LHCN-M2 (cell line): ENCODE data around the gene MCOLN1. TPM values are rescaled to one million over a fixed set of nuclear protein-coding genes. Genes with fewer than 3 reads are reported as not detected.

Experiments
- DNase-seq: peaks from one replicate; pipeline ENCODE4 v3.0.0-alpha.2; 2012; ENCODE audit warnings: low read depth
- total RNA-seq: library from RNA; depleted of rRNA; stranded (reverse); fragments of >200 nt; gene quantifications from 2 replicates; pipeline ENCODE4 v1.2.3, GENCODE V29; 2014

Gene MCOLN1
- total RNA-seq, 1 experiment from 2014 or later, result 8.9 TPM

DNA sequence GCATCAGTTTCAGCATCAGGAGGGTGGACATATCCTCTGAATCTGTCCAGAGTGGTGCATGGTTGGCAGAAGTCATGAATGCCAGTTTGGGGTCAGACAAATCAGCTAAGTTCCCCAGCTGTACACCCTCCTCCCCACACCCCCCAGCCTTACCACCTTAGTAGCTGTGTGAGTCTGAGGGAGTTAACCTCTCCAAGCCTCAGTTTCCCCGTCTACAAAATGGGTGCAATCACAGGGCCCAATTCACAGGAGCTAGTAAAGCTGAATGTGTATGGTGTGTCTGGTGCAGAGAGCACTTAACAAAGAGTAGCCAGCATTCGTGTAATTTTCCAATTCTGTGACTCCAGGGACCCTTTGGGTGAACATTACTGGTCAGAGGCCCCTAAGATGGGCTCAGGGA, 19.9 kb upstream of the MCOLN1 start:
- DNase-seq, result no peak

DNA sequence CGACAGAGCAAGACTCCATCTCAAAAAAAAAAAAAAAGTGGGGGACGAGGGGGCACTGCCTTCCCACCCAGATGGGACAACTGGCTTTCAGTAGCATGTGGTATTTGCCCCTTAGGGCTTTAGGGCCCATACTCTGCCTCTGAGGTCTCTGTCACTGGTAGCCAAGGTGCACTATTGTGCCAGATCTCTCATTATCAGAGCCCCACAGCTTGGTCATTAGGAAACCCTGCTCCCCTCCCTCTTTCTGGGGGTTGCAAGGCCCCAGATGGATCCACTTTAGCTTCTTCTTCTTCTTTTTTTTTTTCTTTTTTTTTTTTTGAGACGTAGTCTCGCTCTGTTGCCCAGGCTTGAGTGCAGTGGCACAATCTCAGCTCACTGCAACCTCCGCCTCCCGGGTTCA, 17.7 kb upstream of the MCOLN1 start:
- no peak for DNase-seq

DNA sequence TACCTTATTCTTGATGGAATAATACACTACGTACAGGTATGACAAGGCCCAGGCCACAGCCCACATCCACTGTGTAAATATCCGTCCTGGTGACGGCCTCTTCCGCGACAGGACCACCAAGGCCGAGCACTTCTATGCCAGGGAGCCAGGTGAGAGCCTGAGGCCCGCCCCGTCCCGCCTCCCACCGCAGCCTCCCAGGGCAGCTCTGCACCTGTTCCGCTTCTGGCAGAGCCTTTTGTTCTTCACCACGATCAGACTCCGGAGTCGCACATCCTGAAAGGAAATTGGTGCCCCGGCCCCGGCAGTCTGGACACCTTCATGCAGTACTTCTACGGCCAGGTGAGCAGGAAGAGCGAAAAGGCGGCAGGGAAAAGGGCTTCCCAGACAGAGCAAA, 17.1 kb upstream of the MCOLN1 start:
- no peak for DNase-seq

DNA sequence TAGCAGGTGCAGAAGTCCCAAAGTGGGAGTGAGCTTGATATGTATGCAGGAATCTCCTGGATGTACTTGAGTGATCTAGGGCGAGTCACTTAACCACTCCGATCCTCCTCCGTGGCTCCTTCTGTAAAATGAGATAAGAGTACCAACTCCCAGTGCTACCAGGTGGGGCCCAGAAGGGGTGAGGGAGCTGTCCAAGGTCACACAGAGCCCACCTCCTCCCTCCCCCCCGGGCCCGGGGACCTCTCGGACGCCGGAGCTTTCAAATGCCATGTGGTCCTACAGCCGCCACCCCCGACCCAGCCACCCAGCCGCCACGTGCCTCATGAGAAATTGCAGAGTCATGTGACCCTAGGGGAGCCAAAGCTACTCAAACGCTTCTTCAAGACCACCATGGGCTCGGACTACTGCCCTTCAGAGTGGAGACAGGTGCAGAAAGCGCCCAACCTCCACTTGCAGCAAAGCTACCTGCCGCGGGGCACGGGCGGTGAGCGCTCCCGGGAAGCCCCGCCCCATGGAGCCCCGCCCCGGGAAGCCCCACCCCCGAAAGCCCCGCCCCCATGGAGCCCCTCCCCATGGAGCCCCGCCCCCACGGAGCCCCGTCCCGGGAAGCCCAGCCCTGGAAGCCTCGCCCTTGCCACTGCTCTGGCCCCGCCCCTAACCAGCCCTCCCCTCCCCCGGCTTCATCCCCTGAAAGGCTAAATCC, 16.6 kb upstream of the MCOLN1 start:
- DNase-seq, result no peak

DNA sequence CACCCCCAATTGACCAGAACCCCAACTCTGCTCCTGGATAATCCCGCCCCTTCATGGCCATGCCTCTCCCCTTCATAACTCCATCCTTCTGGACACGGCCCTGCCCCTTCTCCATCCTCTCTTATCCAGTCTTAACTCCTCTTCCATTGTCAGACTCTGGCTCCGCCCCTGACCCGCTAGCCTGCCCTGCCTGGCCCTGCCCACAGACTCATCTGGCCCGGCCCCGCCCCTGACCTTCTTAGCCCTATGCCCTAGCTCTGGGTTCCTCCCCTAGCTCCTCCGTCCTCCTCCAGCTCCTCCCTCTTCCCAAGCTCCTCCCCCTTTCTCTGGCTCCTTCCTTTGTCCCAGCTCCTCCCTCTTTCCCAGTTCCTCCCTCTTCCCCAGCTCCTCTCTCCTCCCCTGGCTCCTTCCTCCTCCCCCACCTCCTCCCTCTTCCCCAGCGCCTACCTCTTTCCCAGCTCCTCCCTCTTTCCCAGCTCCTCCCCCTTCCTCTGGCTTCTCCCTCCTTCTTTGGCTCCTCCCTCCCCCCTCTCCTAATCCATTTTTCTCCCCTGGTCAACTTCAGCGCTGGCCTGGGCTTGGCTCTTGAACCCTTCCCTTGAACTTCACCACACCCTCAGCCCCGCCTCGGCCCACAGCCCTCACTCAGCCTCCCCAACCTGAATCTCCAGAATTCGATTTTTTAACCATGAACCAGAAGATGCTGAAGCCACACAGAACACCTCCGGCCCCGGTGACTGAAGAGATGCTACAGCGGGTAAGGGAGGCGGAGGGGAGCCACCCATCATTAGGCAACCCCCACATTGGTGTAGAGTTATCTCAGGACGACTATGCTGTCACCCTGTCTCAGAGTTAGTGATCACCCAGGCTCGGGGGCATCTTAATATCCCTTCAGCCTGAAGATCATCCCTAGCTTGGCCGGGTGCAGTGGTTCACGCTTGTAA, 15.8 kb upstream of the MCOLN1 start:
- peak; percentile 68 for DNase-seq

DNA sequence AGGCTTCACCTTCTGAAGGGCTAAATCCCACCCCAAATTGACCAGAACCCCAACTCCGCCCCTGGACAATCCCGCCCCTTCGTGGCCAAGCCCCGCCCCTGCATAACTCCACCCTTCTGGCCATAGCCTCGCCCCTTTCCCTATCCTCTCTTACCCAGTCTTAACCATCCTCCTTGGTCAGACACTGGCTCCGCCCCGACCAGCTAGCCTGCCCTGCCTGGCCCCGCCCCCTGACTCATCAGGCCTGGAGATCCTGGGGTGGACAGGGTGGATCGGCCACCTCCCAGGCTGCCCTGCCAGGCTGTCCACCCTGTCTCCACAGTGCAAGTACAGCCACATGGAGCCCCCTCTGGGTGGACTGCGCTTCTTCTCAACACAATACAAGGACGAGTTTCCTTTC, 14.5 kb upstream of the MCOLN1 start:
- peak; percentile 85 for DNase-seq

DNA sequence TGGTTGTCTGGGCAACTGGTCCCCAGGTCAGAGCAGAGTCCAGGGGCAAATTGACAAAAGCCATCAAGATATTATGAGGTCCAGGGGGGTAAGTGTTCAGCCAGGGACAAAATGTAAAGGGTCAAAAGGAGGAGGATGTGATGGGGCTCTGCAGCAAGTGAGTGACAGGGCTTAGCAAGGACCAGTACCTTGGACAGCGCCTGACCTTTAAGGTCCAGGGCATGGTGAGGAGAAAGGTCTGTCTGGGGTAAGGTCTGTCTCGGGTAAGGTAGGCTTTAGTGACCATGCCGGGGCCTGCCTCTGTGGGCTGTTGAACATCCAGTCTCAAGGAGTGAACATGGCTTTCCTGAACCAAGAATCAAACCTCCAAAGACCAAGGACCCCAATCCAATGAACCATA, 12.8 kb upstream of the MCOLN1 start:
- DNase-seq, result no peak

DNA sequence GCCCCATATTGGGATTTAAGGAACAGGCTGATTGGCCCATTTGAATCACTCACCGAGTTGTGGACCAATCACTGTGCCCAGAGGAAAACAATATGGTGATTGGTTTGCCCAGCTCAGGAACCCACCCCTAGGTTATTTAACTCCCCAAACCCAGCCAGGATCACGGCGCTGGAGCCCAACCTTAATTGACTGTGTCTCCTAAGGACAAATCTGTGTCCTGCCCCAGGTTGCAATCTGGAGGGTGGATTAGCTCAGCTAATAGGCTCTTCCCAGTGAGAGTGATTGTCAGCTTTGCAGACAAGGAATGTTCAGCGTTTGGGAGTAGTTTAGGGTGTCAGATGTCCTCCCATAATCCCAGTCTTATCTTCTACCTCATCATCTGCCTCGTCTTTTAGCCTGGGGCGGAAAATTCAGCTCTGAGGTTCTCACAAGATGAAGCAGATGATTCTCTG, 10.0 kb upstream of the MCOLN1 start:
- DNase-seq, result no peak

DNA sequence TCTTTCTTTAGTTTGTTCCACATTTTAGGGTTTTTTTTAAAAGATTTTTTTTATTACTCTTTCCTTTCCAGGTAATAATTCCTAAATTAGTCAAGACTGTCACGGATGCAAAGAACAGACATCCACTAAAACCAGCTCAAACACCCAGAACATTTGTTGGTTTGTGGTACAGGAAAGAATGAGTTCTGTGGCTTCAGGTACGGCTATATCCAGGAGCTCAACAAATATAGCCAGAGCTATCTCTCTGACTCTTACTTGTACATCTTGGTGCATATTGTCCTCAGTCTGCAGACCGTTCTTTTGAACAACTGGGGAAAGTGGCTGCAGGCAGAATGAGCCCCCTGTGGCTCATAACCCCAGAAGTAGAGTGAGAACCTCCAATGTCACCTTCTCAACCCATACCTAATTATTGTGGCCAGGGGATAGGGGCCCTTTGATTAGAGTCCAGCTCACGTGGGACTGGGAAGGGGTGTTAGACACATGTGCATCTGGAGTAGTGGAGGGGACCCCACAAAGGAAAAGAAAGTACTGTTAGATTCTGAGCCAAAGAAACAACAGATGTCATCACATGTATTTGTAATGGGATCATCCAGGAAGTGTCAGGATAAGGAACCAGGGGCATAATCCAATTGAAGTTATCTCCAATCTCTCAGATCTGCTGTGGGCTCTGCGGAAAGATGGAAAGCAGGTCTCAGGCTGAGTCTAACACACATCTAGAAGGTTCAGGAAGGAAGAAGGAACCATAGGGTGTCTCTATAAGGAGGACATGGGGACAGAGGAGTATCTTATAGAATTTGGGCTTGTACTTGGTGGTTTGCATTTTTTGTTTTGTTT, 8.4 kb upstream of the MCOLN1 start:
- DNase-seq, result no peak

DNA sequence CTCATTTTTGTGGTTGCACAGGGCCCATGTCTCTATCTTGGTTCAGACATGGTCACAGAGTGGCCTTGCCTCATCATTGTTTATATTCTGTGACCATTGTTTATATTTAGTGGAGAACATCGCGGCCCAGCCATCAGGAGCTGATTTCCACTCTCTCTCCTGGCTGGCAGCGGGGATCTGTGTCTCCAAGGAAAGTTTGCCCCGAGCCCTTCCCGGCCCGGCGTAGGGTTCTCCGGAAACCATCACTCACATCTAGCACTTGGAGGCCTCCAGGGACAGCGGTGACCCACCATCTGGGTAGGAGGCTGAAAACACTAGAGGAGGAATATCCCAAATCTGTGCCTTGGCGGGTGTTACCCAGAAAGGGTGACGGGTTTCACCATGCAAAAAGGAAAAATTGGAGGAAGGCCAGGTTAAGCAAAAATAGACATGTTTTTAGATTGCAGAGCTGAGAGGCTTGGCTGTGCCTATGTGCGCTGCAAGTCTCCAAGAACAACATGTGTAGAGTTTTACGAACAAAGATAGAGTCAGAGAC, 7.2 kb upstream of the MCOLN1 start:
- DNase-seq, result no peak

DNA sequence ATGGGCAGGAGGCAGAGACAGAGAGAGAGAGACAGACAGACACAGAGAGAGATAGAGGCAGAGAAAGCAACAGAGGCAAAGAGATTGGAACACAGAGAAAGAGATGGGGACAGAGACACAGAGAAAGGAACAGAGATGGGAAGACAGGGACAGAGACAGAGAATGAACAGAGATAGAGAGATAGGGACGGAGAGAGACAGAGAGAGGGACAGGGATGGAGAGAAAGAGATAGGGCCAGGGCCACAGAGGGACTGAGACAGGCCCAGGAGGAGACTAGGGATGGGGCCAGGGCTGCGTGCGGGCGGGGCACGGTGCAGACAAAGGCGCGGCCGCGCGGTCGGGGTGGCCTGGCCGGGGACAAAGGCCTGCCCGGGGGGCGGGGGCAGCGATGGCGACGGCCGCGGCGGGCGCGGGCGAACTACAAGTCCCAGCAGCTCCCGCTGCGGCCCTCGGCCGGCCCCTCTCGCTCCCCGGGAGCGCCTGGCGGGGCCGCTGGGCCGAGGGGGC, 6.7 kb upstream of the MCOLN1 start, which contains the start of gene ZNF358:
Gene ZNF358, plus strand, starts transcription at position 459 of the 507 bp plus-strand sequence. CDS start 3,140 bp downstream, outside the sequence.
- DNase-seq, result peak; percentile 55

DNA sequence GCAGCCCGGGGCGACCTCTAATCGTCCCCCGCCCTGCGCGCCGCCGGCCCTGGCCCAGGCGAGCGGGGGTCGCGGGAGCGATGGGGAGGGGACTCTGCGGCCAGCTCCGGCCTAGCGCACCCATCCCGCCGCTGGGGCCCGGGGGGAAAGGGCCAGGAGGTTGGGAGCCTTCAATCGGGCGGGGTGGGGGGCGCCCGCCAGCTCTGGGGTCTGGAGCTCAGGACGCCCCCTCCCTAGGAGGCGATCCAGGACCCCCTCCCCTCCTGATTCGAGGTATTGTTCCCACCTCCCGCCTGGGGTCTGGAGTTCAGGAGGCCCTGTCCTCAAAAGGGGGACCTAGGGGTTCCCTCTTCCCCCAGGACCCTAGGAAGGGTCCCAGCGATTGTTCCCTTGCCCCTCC, 6.1 kb upstream of the MCOLN1 start:
- DNase-seq, result no peak

DNA sequence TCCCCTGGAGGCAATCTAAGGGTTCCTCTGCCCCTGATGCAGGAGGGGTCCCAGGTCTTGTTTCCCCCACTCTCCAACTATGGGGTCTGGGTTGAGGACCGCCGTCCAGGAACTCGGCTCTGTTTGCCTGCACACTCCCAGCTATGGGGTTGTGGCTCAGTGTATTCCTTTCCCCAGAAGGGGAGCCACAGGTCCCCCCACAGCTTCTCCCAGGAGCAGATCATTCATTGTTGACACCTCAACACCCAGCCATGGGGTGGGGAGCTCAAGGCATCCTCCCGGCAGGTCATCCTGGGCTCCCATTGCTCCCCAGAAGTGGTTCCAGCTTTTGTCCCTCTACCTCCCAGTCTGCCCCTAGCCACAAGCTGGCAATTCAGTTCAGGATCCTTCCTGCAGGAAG, 5.5 kb upstream of the MCOLN1 start:
- no peak for DNase-seq

DNA sequence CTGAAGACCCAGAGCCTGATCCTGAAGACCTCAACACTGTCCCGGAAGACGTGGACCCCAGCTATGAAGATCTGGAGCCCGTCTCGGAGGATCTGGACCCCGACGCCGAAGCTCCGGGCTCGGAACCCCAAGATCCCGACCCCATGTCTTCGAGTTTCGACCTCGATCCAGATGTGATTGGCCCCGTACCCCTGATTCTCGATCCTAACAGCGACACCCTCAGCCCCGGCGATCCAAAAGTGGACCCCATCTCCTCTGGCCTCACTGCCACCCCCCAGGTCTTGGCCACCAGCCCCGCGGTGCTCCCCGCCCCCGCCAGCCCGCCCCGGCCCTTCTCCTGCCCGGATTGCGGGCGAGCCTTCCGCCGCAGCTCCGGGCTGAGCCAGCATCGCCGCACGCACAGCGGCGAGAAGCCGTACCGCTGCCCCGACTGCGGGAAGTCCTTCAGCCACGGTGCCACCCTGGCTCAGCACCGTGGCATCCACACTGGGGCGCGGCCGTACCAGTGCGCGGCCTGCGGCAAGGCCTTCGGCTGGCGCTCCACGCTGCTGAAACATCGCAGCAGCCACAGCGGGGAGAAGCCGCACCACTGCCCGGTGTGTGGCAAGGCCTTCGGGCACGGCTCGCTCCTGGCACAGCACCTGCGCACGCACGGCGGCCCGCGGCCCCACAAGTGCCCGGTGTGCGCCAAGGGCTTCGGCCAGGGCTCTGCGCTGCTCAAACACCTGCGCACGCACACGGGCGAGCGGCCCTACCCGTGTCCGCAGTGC, 2.9 kb upstream of the MCOLN1 start:
- DNase-seq, result no peak

DNA sequence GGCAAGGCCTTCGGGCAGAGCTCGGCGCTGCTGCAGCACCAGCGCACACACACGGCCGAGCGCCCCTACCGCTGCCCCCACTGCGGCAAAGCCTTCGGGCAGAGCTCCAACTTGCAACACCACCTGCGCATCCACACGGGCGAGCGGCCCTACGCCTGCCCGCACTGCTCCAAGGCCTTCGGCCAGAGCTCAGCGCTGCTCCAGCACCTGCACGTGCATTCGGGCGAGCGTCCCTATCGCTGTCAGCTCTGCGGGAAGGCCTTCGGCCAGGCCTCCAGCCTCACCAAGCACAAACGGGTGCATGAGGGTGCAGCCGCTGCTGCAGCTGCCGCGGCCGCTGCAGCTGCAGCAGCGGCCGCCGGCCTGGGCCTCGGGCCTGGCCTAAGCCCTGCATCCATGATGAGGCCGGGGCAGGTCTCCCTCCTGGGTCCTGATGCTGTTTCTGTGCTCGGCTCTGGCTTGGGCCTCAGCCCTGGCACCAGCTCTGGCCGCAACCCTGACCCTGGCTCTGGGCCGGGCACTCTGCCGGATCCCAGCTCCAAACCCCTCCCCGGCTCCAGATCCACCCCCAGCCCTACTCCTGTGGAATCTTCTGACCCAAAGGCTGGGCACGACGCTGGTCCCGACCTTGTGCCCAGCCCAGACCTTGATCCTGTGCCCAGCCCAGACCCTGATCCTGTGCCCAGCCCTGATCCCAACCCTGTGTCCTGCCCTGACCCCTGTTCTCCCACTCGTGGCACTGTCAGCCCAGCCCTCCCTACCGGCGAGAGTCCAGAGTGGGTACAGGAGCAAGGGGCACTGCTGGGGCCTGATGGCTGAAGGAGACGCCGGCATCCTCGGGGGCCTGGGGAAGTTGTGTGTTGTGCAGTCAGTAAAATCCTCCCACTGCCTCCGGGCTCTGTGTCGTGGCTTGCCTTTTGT, 2.0 kb upstream of the MCOLN1 start:
- no peak for DNase-seq

DNA sequence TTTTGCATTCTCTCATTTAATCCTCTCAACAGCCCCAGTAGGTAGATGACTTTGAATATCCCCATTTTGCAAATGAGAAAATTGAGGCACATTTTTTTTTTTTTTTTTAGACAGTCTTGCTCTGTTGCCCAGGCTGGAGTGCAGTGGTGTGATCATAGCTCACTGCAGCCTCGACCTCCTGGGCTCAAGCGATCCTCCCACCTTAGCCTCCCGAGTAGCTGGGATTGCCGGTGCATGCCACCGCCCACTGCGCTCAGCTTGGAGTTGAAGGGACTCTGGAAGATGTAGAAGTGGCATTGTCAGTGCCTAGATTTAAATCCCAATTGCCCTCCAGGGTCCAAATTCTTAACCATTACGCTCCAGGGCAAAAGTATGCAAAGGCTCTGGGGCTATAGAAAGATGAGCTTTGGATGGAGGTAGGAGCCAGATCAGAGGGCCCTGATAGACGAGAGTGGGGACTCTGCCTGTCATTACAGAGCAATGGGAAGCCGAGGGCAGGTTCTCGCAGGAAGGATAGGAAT, 813 bp upstream of the MCOLN1 start:
- no peak for DNase-seq

DNA sequence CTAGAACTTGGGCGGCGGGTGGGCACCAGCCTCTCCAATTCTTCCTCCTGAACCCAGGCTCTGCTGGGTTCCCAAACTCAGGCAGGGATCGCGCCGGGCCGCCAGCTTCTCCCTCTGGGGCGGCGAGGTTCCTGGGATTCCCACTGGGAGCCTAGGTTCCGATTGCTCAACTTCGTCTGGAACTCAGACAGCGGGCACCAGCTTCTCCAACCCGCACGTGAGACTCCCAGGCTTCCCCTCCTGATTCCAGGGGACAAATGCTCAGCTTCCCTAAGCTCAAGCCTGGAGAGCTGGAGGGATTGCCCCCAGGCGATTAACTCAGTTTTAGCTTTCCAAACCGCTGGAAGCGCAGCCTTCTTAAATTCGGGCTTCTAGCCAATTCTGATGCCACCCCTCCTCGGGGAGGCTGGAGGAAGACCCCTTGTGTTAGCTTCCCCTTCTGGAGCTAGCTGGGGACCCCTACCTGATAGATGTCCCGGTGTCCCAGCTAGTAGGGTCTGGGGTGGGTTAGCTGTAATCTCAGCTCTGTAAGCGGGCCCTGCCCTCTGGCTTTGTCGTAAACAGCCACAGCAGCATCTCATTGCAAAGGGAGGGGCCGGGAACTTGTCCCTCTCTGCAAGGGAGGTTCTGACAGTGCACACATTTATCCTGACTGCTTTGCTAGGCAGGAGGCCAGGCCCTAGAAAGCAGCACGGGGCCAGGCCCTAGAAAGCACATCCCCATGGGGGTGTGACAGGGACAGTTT, 671 bp downstream of the MCOLN1 start:
- no peak for DNase-seq

DNA sequence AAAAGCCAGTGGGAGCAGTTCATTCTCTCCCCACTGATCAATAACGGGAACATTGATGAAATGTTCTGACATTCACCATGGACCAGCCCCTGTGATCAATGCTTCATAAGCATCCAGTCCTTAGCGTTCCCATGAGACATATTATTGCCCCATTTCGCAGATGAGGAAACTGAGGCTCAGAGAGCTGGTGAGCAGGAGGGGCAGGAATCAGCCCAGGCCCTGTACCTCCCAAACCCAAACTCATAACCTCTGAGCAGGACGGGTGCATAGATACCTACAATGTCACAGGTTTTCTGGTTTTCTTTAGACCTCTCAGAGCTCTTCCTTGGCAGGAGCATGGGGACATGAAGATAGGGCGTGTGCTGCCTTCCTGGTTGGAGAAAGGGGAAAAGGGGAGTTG, 2.1 kb downstream of the MCOLN1 start:
- no peak for DNase-seq
